Panc1 (cell line): ENCODE results near the gene SLC35D2.

ENCODE experiments used
- POLR2AphosphoS5 ChIP-seq: IDR thresholded peaks from 2 replicates; pipeline ENCODE4 v1.6.1; 2012; ENCODE audit warnings: mild to moderate bottlenecking, low read depth, low read length, moderate library complexity
- SIN3A ChIP-seq: IDR thresholded peaks from 2 replicates; pipeline ENCODE4 v1.6.1; 2012; ENCODE audit warnings: low read depth, mild to moderate bottlenecking, low read length, moderate library complexity, borderline replicate concordance; ENCODE audit not compliant: insufficient read depth
- TF ChIP-seq, protein P1 (sequence below): fragments of 450-650 bp; IDR thresholded peaks from 2 replicates; pipeline ENCODE4 v1.5.1; 2017; ENCODE audit warnings: mild to moderate bottlenecking
- TF ChIP-seq, protein P2 (sequence below), 2 experiments: IDR thresholded peaks; 2 replicates each; pipeline ENCODE4 v1.6.1; 2011 to 2012; ENCODE audit warnings: low read depth in 2 of 2, control low read depth in 1 of 2, low read length in 1 of 2, mild to moderate bottlenecking in 1 of 2, moderate library complexity in 1 of 2; ENCODE audit not compliant: insufficient read depth in 1 of 2

DNA sequence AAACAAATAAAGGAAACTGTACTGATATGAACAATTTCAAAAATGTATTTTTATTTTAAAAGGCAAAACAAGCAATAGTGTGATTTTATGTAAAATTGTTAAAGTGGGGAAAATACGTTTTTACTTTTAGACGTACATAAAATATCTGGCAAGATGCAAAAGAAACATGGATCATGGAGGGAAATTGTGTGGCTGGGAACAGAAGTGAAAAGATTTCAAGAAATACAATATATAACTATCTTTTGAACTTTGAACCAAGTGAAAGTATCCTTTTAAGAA, 36.1 kb upstream of the SLC35D2 start:
- TF ChIP-seq, protein P1, sequence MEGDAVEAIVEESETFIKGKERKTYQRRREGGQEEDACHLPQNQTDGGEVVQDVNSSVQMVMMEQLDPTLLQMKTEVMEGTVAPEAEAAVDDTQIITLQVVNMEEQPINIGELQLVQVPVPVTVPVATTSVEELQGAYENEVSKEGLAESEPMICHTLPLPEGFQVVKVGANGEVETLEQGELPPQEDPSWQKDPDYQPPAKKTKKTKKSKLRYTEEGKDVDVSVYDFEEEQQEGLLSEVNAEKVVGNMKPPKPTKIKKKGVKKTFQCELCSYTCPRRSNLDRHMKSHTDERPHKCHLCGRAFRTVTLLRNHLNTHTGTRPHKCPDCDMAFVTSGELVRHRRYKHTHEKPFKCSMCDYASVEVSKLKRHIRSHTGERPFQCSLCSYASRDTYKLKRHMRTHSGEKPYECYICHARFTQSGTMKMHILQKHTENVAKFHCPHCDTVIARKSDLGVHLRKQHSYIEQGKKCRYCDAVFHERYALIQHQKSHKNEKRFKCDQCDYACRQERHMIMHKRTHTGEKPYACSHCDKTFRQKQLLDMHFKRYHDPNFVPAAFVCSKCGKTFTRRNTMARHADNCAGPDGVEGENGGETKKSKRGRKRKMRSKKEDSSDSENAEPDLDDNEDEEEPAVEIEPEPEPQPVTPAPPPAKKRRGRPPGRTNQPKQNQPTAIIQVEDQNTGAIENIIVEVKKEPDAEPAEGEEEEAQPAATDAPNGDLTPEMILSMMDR, result no peak
- no peak for TF ChIP-seq POLR2AphosphoS5
- no peak for TF ChIP-seq SIN3A
- TF ChIP-seq, protein P2, sequence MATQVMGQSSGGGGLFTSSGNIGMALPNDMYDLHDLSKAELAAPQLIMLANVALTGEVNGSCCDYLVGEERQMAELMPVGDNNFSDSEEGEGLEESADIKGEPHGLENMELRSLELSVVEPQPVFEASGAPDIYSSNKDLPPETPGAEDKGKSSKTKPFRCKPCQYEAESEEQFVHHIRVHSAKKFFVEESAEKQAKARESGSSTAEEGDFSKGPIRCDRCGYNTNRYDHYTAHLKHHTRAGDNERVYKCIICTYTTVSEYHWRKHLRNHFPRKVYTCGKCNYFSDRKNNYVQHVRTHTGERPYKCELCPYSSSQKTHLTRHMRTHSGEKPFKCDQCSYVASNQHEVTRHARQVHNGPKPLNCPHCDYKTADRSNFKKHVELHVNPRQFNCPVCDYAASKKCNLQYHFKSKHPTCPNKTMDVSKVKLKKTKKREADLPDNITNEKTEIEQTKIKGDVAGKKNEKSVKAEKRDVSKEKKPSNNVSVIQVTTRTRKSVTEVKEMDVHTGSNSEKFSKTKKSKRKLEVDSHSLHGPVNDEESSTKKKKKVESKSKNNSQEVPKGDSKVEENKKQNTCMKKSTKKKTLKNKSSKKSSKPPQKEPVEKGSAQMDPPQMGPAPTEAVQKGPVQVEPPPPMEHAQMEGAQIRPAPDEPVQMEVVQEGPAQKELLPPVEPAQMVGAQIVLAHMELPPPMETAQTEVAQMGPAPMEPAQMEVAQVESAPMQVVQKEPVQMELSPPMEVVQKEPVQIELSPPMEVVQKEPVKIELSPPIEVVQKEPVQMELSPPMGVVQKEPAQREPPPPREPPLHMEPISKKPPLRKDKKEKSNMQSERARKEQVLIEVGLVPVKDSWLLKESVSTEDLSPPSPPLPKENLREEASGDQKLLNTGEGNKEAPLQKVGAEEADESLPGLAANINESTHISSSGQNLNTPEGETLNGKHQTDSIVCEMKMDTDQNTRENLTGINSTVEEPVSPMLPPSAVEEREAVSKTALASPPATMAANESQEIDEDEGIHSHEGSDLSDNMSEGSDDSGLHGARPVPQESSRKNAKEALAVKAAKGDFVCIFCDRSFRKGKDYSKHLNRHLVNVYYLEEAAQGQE (IDR thresholded peaks at IDR 0.05; ENCODE audit: insufficient read depth in 1 of 2, low read depth in 2 of 2, low read length in 1 of 2), result no peak
